Measurements from ENCODE around the gene GNG14.
A peak's percentile ranks its signal among the peaks of the same experiment; 100 is the strongest.

DNA sequence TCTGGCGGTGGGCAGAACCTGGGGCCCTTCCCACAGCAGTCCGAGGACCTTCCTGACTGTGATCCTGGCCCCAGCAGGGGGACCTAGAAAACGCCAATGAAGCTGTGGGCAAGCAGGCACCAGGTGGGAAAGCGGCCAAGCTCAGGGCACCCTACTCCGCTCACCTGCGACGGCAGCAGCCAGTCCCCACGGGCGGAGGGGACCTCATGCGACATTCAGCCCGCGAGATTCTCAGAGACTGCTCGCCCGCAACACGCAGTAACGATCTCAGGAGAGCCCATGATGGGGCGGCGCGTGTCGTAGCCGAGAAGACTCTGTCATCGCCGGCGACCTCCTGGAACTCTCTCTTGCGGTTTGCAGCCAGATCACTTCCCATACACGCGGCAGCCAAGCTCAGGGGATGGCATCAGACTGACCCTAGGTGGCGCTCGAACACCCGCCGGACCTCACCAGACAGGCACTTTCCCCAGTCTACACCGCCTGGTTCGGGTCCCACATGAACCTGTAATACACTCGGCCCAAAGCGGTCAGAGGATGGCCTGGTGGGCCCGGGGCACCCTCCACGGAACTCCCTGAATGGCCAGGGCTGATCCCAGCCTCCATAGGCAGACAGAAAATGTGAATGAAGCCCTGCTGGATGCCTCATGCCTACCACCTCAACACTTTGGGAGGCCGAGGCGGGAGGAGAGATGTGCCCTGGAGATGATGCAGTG, 47.7 kb upstream of the GNG14 start:
- TF ChIP-seq, protein P1, sequence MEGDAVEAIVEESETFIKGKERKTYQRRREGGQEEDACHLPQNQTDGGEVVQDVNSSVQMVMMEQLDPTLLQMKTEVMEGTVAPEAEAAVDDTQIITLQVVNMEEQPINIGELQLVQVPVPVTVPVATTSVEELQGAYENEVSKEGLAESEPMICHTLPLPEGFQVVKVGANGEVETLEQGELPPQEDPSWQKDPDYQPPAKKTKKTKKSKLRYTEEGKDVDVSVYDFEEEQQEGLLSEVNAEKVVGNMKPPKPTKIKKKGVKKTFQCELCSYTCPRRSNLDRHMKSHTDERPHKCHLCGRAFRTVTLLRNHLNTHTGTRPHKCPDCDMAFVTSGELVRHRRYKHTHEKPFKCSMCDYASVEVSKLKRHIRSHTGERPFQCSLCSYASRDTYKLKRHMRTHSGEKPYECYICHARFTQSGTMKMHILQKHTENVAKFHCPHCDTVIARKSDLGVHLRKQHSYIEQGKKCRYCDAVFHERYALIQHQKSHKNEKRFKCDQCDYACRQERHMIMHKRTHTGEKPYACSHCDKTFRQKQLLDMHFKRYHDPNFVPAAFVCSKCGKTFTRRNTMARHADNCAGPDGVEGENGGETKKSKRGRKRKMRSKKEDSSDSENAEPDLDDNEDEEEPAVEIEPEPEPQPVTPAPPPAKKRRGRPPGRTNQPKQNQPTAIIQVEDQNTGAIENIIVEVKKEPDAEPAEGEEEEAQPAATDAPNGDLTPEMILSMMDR (IDR thresholded peaks at IDR 0.05; ENCODE audit: borderline replicate concordance, extremely low read depth, low read length, poor library complexity, severe bottlenecking), result peak; percentile 97
- TF ChIP-seq EZH2 (IDR thresholded peaks at IDR 0.05; ENCODE audit: borderline replicate concordance, low read depth, low read length, severe bottlenecking), result no peak
